Endothelial cell of hepatic sinusoid (primary cell): ENCODE results near the gene ACE2.

ENCODE experiments used
- in situ Hi-C: cut with HindIII; loops from 2 replicates; pipeline ENCODE4 v1.10.0; 2017; ENCODE audit warnings: low sequenced_read_pairs

ACE2 gene

DNA sequence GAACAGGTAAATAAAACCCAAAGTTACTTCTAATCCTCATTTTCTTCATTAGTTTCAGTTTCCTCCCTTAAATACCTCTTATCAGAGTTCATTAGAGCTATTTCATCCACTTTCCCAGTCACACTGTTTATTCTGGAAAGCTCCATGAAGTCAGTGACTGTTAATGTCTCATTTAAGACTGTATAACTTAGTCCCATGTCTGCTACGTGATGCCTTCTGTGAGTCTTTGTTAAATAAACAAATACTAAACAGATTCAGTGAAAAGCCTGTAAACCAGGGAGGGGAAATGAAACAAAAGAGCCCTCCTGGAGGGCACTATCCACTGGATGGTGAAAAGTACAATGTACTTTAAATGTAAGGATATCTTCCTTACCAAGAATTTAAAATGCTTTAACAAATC is 24.7 kb downstream of the ACE2 start:
- in situ Hi-C loops: no loop called here

DNA sequence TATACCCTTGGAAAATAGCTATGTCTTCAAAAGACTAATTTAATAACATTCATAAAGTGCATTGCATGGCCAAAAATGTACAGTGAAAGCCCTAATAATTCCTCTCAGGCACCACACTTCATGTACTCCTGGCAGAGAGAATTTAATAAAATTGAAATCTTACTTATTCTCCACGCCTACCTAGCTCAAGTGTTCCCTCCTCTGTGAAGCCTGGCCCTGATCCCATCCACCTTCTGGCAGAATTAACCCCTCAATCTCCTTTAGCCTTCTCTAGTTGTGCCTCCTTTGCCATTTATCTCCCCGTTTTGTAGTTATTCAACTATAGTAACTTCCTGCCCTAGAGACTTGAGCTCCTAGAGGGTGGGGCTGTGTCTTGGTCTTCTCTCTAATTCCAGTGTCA is 26.7 kb downstream of the ACE2 start:
- in situ Hi-C loops: no loop called here

DNA sequence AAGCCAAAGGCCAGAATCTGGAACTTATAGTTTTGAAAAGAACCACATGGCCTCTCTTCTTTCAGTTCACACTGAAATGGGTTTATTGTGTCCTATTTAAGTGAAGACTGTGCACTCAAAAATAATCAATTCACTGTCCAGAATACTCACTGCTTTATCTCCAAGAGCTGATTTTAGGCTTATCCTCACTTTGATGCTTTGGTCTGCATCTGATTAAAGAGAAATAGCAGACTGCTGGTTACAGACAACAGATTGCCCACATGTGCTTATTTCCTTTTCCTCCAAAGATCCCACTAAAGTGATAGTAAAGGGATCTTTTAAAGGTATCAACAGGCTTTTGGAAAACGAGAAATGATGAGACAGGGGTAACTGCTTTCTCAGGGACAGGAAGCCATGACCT is 30.6 kb downstream of the ACE2 start:
- in situ Hi-C loops: no loop called here

DNA sequence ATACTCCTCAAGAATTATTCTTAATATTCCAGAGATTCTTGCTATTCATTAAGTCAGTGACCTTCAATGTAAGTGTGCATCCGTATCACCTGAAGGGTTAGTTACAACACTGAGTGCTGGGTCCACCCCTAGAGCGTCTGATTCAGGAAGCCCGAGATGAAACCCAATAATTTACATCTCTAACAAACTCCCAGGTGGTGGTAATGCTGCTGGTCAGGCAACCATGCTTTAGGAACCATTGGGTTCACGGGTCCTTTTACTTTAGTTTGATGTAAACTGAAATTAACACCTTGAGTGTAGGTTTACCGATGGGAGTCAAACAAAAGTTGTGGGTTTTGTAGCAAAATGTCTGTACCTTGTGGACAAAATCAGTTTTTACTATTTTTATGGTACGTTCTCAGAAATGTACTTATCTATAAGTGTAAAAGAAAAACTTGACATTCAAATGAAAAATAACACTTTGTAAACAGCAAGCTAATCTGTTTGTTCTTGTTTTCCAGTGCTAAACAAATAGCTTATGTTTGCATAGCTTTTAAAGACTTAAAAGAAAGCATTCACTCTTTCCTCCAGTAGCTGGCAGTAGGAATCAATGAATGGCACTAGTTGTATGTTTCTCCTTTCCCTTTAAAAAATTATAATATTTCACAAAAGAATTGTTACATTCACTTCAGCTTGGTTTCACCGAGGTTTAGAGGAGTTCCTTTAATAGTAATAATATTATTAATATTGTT is 32.7 kb downstream of the ACE2 start:
- in situ Hi-C loops: no loop called here

DNA sequence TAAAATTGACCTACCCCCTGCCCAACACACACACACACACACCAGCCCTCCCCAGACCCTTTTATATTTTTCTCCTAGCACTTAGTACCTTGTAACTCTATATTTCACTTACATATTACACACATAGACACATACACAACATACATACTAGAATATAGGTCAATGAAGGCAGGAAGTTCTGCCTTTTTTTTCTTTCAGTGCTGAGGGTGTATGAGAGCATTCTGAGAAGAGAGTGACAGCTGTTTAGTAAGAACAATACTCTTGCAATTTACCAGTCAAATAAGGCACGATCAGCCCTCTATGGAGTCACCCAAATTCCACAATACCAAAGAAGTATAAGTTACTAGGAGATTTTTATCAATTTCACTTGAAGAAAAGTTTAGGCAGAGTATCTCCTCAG is 33.5 kb downstream of the ACE2 start:
- in situ Hi-C loops: no loop called here

DNA sequence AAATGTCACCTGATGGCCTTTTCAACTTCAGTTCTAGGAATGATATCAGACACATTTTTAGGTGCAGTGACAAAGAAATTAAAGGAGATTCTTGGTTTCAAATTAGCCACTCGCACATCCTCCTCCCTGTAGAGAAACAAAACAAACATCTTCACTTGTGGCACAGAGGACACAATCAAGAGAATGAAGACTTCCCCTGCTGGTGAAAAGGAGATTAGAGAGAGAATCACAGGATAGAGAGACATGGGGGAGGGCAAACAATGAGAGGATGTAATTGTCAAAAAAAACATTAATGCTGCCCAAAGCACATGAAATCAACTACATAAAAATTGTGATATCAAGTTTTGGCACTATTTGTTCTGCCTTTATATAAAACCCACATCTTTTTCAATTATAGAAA is 34.5 kb downstream of the ACE2 start:
- in situ Hi-C loops: no loop called here

DNA sequence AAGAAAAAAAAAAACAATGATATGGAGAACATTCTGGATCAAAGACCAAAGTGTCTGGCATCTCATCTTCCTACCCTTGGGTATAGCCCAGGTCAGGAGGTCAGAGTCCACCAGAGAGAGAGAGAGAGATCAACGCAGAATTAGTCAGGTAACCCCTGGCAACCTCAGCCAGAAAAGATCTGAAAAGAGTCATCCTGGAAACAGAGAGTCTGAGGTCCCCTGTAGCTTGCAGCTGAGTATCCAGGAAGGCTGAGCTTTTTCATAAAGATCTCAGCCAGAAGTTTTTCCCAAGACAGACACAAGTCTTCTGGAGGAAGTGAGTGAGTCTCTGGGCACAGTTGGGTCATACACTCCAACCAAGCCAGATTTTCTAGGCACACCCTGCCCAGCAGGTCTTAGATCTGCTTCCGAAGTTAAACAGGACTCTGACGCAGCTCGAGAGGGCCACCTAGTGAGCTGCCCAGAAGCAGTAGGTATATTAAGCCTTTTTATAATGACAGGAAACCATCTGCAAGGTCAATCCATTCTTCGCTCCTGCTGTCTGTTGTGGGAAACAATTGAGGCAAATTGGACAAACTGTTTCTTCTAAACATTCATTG is 35.7 kb downstream of the ACE2 start:
- in situ Hi-C loops: no loop called here

DNA sequence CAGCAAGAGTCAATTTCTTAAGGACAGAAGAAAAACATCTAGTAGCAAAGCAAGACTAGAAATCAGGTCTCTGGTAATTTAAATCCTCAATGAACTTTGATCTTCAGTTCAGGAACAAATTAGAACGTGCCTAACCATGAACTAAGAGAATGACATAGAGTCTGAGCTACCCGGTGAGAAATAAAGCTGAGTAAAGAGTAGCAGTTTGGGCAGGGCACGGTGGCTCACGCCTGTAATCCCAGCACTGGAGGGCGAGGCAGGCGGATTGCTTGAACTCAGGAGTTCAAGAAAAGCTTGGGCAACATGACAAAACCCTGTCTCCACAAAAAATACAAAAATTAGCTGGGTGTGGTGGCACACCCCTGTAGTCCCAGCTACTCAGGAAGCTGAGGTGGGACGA is 37.7 kb downstream of the ACE2 start:
- in situ Hi-C loops: no loop called here

DNA sequence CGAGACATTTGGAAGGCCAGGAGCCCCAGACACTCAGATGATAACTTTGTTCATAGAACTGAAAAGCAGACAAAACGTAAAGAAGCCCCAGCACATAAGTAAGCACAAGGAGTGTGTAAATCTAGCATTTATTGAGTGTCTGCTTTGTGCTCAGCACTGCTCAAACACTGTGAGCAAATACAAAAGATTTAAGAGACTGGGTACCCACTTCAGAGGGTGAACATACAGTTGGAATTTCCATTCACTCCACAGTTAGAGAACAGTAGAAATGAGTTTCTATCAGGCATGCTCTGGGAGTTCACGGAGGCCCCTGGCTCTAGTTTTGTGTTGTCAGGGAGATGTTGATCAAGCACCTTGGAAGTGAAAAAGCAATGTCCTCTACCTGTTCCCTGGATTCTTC is 39.8 kb downstream of the ACE2 start:
- in situ Hi-C loops: no loop called here

DNA sequence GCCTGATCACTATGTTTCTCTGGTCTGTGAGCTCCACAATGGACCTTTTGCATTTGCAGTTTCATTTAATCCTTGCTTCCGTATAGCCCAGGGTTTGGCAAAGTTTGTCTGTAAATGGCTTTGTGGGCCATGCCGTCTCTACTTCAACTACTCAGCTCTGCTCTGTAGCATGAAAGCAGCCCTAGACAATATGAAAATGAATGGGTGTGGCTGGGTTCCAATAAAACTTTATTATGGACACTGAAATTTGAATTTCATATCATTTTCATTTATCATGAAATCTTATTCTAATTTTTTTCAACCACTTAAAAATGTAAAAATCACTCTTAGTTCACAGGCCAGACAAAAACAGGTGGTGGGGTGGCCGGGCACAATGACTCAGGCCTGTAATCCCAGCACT is 41.5 kb downstream of the ACE2 start:
- in situ Hi-C loops: no loop called here

DNA sequence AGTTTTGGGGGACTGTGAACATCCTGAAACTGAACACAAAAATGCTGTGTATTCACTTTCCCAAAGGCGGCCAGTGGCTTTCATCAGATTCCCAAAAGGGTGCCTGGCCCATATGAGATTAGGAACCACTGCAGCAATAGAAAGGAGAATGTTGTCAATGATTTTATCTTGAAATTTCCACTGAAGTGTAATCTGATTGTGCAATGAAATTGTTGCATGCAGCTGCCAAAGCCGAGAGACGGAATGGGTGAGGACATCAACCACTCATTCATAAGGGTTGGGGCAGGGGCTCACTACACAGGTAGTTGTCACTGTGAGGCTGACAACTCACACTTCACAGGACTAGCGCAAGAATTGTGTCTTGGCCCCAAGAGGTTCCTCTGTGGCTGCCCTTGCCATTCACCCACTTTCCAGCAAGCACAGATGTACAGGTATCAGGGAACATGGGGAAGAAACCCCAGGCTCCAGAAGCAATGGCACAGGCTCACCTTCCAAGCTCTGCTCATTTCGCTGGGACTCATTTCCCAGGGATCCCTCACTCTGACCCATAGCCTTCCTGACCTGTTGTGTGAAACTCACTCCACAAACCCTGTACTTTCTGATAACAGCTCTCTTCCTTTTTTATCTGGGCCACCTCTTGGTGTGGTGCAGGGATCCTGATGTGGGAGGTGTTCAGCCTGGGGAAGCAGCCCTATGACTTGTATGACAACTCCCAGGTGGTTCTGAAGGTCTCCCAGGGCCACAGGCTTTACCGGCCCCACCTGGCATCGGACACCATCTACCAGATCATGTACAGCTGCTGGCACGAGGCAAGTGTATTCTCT is 51.4 kb downstream of the ACE2 start:
- in situ Hi-C loops: loop anchor here (5.0 kb wide), 1 partner anchor 37 kb away; no protein-coding TSS in a partner anchor

DNA sequence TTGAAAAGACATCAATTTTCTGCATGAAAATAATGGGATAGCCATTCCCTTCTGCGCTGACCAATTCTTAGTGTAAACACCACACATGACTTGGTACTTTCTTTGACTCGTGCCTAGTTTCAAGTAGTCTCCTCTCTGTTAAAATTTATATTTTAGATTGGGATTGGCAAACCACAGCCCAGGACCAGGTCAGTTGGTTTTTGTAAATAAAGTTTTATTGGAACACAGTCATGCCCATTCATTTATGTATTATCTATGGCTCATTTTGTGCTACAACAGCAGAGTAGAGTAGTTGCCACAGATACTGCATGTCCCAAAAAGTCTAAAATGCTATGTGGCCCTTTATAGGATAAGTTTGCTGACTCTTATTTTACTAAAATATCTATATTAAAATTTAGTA is 53.4 kb downstream of the ACE2 start:
- in situ Hi-C loops: no loop called here

DNA sequence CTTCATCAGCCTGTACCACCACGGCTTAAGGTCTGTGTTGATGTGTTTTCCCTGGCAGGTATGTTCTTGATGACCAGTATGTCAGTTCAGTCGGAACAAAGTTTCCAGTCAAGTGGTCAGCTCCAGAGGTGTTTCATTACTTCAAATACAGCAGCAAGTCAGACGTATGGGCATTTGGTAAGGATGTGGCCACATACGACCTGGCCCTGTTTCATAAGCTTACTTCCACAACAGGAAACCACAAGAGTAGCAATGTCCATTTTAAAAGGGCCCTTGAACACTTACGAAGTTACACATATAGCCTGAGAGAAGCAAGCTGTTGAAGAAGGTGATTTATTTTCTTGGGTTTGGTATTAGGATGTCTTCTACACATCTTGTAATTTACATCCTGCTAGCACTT is 54.0 kb downstream of the ACE2 start:
- in situ Hi-C loops: no loop called here

DNA sequence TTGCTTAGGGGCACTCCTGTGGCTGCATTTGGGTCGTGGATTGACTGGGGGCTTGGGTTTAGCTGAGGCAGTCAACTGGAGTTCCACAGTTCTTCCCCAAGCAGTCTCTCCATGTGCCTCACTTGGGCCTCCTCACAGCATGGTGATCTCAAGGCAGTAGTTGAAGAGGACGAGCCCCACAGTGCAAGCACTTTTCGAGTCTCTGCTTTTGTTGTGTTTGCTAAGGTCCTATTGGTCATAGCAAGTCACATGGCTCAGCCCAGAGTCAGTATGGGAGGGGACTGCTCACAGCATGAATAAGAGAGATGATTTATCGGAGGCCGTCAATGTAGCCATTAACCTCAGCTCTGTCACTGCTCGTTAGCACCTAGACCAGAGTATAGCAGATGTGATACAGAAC is 70.4 kb downstream of the ACE2 start:
- in situ Hi-C loops: no loop called here

DNA sequence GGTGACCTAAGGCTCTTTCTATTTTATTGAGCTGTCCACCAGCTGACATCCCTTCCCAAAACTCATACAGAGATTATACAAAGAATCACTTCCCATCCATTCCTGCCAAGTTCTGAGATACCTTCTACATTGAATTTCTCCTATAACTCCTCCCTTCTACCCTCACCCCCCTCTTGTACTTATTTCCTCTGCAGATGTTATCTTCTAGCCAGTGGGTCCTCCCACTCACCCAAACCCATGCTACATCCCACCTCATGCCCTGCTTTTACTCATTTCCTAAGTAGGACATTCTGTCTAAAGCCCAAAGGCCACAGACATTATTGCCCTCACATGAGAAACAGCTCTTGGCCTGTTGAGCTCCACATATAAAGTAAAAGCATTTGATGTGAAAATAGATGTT is 71.6 kb downstream of the ACE2 start:
- in situ Hi-C loops: no loop called here

DNA sequence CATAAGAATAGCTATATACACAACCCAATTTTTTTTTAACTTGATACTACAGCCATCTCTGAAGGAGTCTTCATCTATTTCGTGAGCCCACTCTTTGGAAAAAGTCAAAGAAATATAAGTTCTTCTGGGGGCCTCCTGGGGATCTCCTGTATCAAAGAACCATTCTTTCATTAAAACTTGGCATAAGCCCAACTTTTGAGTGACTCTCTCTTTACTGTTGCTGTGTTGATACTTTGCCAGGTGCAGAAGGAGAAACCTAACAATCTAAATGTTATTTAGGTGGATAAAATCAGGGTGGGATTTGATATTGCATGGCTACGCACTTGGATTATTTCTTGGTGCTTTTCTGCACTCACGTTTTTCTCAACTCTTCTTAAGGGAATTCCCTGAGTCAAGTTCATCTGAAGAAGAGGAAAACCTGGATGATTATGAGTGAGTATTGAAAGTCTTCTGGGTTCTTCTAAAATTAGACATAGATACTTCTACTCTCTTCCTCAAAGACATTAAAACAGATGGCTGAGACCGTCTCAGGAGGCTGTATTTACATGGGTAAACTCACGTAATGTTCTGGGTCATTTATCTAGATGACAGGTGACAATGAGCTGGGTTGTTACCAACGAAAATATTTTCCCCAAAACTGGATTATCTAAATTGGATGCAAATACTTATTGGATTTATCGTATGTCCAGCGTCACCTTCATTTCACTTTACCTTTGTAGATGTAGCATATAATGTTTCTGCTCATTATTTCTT is 74.9 kb downstream of the ACE2 start:
- in situ Hi-C loops: no loop called here

DNA sequence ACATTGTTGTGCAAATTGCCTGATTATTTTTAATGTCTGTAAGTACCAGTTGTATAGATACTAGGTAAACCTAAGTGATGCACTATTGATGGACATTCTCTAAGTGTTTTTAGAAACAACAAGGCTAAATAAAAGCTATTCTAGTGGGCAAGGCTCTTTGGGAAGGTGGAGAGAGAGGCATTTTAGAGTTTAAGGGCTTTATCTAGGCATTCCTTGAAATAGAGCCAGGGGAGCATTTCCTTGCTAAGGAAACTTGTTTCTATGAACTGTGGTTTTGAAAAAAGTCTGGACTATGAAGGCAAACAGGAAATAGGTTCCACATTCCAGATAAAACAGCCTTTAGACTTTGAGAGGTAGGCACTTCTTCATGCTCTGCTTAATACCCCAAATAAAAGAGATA is 76.3 kb downstream of the ACE2 start:
- in situ Hi-C loops: no loop called here

DNA sequence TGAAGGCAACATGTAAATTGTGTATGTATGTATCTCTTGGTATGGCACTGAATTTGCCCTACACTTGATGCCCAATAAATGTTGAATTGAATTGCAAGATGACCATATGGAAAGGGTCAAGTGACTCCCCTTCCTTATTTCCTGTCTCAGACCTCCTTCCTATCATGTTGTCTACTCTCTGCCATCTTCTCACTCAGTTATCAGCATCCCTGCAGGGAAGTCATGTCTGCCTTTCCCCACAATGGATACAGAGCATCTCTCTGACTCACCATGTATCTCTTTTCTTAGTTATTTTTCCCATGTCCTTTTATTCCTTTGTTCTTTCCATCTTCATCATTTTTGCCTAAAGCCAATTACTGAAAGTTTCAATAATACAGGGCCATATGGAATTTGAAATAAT is 77.7 kb downstream of the ACE2 start:
- in situ Hi-C loops: no loop called here

DNA sequence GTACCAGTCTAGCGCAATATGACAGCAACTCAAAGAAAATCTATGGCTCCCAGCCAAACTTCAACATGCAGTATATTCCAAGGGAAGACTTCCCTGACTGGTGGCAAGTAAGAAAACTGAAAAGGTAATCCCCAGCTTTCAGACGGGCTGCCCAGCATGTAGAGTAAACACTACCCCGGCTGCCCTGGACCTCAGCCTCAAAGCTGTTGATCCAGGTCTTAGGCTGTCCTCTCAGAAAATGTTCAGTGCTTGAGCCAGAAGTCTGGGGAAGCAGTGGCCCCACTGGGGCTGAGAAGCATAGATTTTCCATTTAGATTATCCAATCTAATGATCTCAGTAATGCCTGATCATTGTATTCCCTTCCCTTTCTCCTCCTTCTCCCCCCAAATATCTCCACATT is 78.3 kb downstream of the ACE2 start:
- in situ Hi-C loops: no loop called here

DNA sequence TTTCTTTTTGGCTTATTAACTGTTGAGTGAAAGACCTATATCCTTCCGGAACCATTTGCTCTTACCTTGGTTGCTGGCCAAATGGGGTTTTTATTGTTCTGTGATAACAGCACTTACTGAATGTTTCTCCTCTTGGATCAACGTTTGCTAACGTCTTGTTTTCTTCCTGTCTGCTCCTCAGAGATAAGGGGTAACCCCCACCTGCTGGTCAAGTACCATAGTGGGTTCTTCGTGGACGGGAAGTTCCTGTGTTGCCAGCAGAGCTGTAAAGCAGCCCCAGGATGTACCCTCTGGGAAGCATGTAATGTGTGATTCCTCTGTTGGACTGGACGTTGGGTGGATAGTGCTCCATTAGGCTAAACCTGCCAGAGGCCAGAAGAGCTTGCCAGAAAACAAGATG is 84.8 kb downstream of the ACE2 start:
- in situ Hi-C loops: no loop called here

DNA sequence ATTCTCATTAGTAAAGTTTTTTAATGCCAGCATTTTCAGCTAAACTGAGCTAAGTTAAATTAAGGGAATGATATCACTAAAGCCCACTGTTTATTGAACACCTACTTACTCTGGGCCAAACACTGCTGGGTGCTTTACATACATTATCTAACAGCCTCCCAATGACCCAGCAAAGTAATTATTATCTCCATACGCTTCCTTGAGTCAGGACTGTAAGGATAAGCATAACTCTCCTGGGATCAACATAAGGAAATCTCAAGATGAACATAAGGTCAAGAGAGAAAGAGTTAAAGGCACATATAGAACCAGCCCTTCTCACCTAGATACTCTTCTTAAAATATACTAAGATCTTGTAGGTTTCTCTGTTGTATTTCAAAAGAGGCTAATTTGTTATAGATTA is 86.5 kb downstream of the ACE2 start:
- in situ Hi-C loops: loop anchor here (5.0 kb wide), 1 partner anchor 38 kb away; no protein-coding TSS in a partner anchor
